Tibial nerve (tissue), 4 donors: ENCODE results near the gene WNT9B. TPM values are rescaled to one million over a fixed set of nuclear protein-coding genes. Genes with fewer than 3 reads are reported as not detected.

Source experiments
- DNase-seq, 2 donors: peaks; one replicate each; pipeline ENCODE4 v3.0.0-alpha.2; 2019; ENCODE audit warnings: low spot score in 2 of 2
- H3K27ac ChIP-seq, 4 donors: fragments of 200-600 bp; sonication (generic) in 3 of 4; one replicate each; pipeline ENCODE4 v1.5.1; 2017 to 2019; ENCODE audit warnings: mild to moderate bottlenecking in 1 of 4
- H3K27me3 ChIP-seq, 2 donors: fragments of 200-600 bp; sonication (generic) in 1 of 2; one replicate each; pipeline versions ENCODE4 v1.5.1 to v1.6.0; 2017 to 2019
- H3K36me3 ChIP-seq, 3 donors: fragments of 200-600 bp; sonication (generic); one replicate each; pipeline ENCODE4 v1.5.1; 2018 to 2019
- H3K4me1 ChIP-seq, 4 donors: fragments of 200-600 bp; sonication (generic) in 3 of 4; one replicate each; pipeline ENCODE4 v1.5.1; 2017 to 2019
- H3K4me3 ChIP-seq, 4 donors: fragments of 200-600 bp; sonication (generic) in 3 of 4; one replicate each; pipeline ENCODE4 v1.5.1; 2017 to 2019; ENCODE audit warnings: mild to moderate bottlenecking in 1 of 4, moderate library complexity in 1 of 4
- H3K9me3 ChIP-seq, 4 donors: fragments of 200-600 bp; sonication (generic) in 3 of 4; one replicate each; pipeline ENCODE4 v1.5.1; 2017 to 2019
- CTCF ChIP-seq, 5 experiments: fragments of 200-600 bp in 3 of 5; fragments of 450-650 bp in 2 of 5; sonication (generic) in 3 of 5; IDR thresholded peaks; one replicate each; pipeline ENCODE4 v1.5.1; 2016 to 2019; ENCODE audit warnings: antibody characterized with exemption in 5 of 5, mild to moderate bottlenecking in 3 of 5, moderate library complexity in 2 of 5
- EP300 ChIP-seq, 2 donors: sonication (generic); formaldehyde crosslinking; IDR thresholded peaks; one replicate each; pipeline ENCODE4 v1.6.1; 2017; ENCODE audit warnings: antibody characterized with exemption in 2 of 2, mild to moderate bottlenecking in 1 of 2
- POLR2A ChIP-seq, 2 donors: fragments of 450-650 bp; IDR thresholded peaks; one replicate each; pipeline ENCODE4 v1.6.1; 2017; ENCODE audit warnings: antibody characterized with exemption in 2 of 2, mild to moderate bottlenecking in 2 of 2, moderate library complexity in 2 of 2
- WGBS, 2 donors: methylation state at CpG; one replicate each; pipeline ENCODE4 v1.1.5; 2018; 5-methylcytosine and 5-hydroxymethylcytosine counted together
- total RNA-seq, 4 donors: library from RNA; depleted of rRNA; stranded (reverse); fragments of >200 nt; gene quantifications; one replicate each; pipeline ENCODE4 v1.1.0, GENCODE V29; 2016

The WNT9B gene
- total RNA-seq, 4 donors from 2014 or later = 0.78 to 0.90 TPM; not detected in 2

DNA sequence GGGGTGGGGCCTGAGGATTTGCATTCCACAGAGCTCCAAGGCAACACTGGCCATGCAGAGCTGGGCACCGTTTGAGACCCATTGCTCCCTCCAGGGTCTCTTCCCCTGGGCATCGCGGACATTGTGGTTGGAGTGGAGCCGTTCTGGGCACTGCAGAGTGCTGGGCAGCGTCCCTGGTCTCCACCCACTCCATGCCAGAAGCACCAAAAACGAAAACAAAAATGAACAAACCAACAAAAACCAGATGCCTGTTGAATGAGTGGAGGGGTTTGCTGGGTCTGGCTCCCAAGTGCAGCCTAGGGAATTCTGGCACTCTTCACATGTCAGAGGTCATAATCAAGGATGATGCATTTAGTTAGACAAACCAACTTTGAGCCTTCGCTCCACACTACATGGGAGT is 17.9 kb downstream of the WNT9B start:
- no peak overlapping the region for H3K4me3 ChIP-seq
- WGBS, 2 donors = 66 to 69% methylated on average over 7 of the region's 7 CpGs

DNA sequence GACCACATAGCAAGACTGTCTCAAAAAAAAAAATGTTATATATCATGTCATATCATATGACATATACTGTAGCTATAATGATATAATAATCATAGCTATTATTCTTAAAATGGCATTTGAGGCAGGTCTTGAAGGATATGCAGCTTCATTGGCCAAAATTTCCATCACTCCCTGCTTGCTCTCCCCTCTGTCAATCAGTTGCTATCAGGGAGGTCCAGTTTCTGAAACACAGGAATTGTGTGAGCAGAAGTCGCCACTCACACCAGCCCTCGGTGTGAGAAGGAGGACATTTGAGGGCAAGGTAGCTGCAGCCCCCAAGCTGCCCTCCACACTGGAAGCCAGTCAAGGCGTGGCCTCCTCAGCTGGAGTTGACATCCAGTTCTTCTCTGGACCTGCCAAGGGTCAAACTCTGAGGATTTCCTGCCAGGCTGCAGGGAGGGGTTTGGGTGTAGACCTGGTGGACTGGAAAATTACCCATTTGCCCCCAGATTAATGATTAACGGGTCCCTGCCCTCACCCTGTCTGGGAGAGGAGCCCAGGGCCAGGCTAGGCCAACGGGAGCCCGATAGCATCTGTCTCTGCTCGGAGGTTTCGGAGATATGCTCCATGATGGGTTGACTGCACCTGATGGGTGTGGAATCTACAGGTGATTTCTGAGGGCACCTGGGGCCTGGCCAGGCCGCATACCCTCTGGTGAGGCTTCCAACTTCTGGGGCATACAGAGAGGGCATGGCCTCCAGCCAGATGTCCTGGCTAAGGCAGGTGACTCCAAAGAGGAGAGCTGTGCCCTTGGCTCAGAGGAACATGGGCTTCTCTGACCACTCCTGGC is 18.8 kb downstream of the WNT9B start:
- Histone ChIP-seq H3K27me3 (no peaks in the 10 kb centered on the region), H3K4me1 (no peaks in the 10 kb centered on the region), H3K27ac (no peak overlapping the region), H3K4me3 (no peak overlapping the region), H3K9me3 (no peaks in the 10 kb centered on the region), H3K36me3 (no peaks in the 10 kb centered on the region)
- TF ChIP-seq EP300 (IDR thresholded peaks at IDR 0.05) (no peak), CTCF (IDR thresholded peaks at IDR 0.05) (no peak), POLR2A (IDR thresholded peaks at IDR 0.05) (no peak)
- no peak for DNase-seq
- 59 to 83% methylated on average over 7 to 9 of the region's 9 CpGs for WGBS, 2 donors

More for the DNA sequence above, 17.9 kb downstream of the WNT9B start:
- Histone ChIP-seq H3K36me3 (no peaks in the 10 kb centered on the region), H3K27ac (no peak overlapping the region), H3K9me3 (no peaks in the 10 kb centered on the region), H3K27me3 (no peaks in the 10 kb centered on the region), H3K4me1 (no peaks in the 10 kb centered on the region)
- no peak for TF ChIP-seq POLR2A (IDR thresholded peaks at IDR 0.05)
- TF ChIP-seq CTCF (IDR thresholded peaks at IDR 0.05) = no peak
- TF ChIP-seq EP300 (IDR thresholded peaks at IDR 0.05) = no peak
- DNase-seq = no peak

GRCh38 chr17:46872421-46872820 is 21.0 kb downstream of the WNT9B start:
- Histone ChIP-seq H3K9me3 (no peaks in the 10 kb centered on the region), H3K36me3 (no peaks in the 10 kb centered on the region), H3K4me3 (no peak overlapping the region), H3K27ac (no peak overlapping the region), H3K27me3 (no peaks in the 10 kb centered on the region), H3K4me1 (peaks cover 0 to 7% (median 0%) of the 10 kb centered on the region in 4 donors)
- WGBS, 2 donors = 82 to 91% methylated on average over 15 to 16 of the region's 16 CpGs
- DNase-seq = no peak
- TF ChIP-seq POLR2A (IDR thresholded peaks at IDR 0.05) (no peak), CTCF (IDR thresholded peaks at IDR 0.05) (no peak), EP300 (IDR thresholded peaks at IDR 0.05) (no peak)

GRCh38 chr17:46873941-46874645 is 22.7 kb downstream of the WNT9B start:
- H3K9me3 ChIP-seq = no peaks in the 10 kb centered on the region
- H3K4me1 ChIP-seq = peaks cover 0 to 7% (median 0%) of the 10 kb centered on the region in 4 donors
- no peak for DNase-seq
- TF ChIP-seq CTCF (IDR thresholded peaks at IDR 0.05) = no peak
- no peak for TF ChIP-seq EP300 (IDR thresholded peaks at IDR 0.05)
- TF ChIP-seq POLR2A (IDR thresholded peaks at IDR 0.05) = no peak
- no peak overlapping the region for H3K4me3 ChIP-seq
- H3K27me3 ChIP-seq = no peaks in the 10 kb centered on the region
- no peaks in the 10 kb centered on the region for H3K36me3 ChIP-seq
- no peak overlapping the region for H3K27ac ChIP-seq
- WGBS, 2 donors = 80 to 82% methylated on average over 7 of the region's 7 CpGs

GRCh38 chr17:46874906-46875305 is 23.5 kb downstream of the WNT9B start:
- TF ChIP-seq POLR2A (IDR thresholded peaks at IDR 0.05) = no peak
- TF ChIP-seq EP300 (IDR thresholded peaks at IDR 0.05) = no peak
- TF ChIP-seq CTCF (IDR thresholded peaks at IDR 0.05) = no peak
- Histone ChIP-seq H3K27me3 (no peaks in the 10 kb centered on the region), H3K9me3 (no peaks in the 10 kb centered on the region), H3K4me3 (no peak overlapping the region), H3K4me1 (peaks cover 0 to 7% (median 0%) of the 10 kb centered on the region in 4 donors), H3K27ac (no peak overlapping the region), H3K36me3 (no peaks in the 10 kb centered on the region)
- DNase-seq = no peak
- WGBS, 2 donors = 79 to 88% methylated on average over 14 to 16 of the region's 16 CpGs
